Stimulated activated CD8-positive, alpha-beta memory T cell treated with anti-CD3 and anti-CD28 coated beads, Interleukin-4, amount 100 ng/mL, for 1 hour (primary cell): ENCODE results near the gene TNFAIP2.

Experiments
- DNase-seq, 2 donors: peaks; one replicate each; pipeline ENCODE4 v3.0.0-alpha.2; 2020; ENCODE audit warnings: low read depth in 2 of 2, low spot score in 1 of 2

The TNFAIP2 gene

GRCh38 chr14:103093856-103094405 is 29.3 kb upstream of the TNFAIP2 start:
- no peak for DNase-seq

GRCh38 chr14:103094406-103095209 is 28.7 kb upstream of the TNFAIP2 start, which contains the start of gene EXOC3L4:
Gene EXOC3L4, plus strand, starts transcription at chr14:103094725. Its CDS starts 5,495 bp downstream, at chr14:103100220.
- no peak for DNase-seq

DNA sequence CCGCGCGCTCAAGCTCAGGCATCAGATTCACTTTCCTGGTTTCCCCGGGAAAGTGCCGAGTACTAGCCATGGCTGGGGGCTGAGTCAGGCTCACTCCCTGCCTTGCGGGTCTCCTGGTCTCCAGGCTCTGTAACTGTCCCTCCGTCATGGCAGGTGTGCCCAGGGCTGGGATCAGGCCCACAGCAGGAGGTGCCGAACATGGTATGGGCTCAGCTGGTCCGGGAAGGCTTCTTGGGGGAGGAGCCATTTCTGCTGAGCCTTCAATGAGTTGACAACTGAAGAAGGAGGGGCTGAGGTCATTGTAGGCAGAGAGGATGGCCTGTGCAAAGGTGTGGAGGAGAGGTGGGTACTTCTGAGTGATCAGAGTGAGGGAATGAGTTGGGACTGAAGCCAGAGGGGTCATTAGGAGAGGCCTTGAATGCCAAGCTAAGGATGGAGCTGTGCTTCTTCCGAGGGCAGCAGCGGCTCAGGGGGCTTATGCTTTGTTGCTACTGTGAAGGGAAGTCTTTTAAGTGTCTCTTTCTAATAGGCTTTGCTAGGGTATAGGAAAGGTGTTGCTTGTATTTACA is 28.0 kb upstream of the TNFAIP2 start:
- DNase-seq = no peak

DNA sequence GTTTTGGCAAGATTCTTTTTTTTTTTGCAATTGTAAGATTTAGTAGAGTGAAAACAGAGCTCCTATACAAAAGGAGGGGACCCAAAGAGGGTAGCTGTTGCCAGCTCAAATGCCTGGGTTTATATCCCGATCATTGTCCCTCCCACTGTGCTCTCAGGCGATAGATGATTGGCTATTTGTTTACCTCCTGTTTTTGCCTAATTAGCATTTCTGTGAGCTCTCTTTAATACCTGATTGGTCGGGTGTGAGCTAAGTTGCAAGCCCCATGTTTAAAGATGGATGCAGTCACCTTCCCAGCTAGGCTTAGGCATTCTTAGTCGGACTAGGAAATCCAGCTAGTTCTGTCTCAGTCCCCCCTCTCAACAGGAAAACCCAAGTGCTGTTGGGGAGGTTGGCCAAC is 26.9 kb upstream of the TNFAIP2 start:
- DNase-seq = no peak

GRCh38 chr14:103097244-103097993 is 25.8 kb upstream of the TNFAIP2 start:
- no peak for DNase-seq

- no peak for DNase-seq
Measured at GRCh38 chr14:103097994-103098957, 25.0 kb upstream of the TNFAIP2 start.

- no peak for DNase-seq
Measured at GRCh38 chr14:103099081-103099732, 24.1 kb upstream of the TNFAIP2 start.

GRCh38 chr14:103099733-103100280 is 23.5 kb upstream of the TNFAIP2 start:
- no peak for DNase-seq

- no peak for DNase-seq
Measured at GRCh38 chr14:103100281-103101121, 22.8 kb upstream of the TNFAIP2 start.

DNA sequence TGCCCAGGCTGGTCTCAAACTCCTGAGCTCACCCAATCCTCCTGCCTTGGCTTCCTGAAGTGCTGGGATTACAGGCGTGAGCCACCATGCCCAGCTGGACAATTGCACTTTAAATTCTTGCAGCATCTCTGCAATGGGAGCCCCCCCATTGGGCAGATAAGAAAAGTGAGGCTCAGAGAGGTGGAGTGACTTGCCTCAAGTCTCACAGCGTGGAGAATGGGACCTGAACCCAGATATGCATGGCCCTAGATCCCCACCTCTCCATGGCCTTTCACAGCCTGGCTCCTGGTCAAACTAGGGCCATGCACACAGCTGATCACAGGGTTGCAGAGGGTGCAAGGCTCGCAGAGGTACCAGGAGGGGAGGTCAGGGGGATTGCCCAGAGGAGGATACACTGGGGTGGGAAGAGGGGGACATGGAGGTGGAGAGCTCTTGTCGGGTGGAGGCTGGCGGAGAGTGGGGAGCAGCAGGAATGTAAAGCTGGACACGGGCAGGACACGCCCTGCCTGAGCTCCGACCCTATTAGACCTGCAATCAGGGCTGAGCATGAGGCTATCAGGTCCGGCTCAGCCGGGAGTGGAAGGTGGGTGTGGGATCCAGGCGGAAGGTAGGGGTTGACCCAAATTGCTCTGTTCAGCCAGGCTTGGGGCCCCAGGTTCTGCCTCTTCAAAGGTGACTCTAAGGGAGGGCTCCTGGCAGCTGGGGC is 21.9 kb upstream of the TNFAIP2 start:
- DNase-seq = no peak

GRCh38 chr14:103101963-103102688 is 21.1 kb upstream of the TNFAIP2 start:
- DNase-seq = no peak

GRCh38 chr14:103102689-103103260 is 20.5 kb upstream of the TNFAIP2 start:
- DNase-seq = no peak

DNA sequence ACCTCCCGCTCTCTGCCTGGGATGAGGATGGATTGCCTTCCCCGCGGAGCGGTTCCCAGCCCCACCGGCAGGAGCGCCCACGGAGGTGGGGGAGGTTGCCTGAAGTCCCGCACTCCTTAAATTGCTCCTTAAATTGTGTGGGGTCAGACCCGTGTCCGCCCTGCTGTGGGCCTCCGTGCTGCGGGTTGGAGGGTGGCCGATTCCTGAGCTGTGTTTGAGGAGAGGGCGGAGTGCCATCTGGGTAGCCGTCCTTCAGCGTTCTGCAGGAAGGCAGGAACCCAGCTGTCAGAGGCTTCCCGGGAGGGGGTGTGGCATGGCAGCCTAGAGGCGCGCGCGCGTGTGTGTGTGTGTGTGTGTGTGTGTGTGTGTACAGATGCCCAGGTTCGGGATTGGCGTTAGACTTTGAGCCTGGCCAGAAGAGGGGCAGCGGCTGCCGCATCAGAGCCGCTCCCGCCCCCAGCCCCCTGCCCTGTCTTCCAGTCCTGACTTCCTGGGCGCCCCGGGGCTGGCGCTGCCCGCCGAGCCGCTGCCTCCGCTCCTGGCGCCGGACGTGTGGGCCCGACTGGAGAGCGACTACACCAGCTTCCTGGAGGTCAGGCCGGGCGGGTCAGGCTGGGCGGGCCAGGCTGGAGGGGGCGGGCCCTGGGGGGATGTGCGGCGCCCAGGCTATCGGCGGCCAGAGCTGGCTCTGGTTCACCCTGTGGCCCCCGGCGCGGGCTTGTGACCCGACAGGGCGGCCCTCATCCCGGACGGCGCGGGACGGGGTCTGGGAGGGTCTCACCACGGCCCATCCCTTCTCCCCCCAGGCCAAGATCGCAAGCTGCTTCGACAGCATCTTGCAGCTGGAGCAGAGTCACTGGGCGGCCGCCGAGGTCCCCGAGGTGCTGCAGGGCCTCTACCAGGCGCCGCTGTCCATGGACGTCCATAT is 19.5 kb upstream of the TNFAIP2 start:
- DNase-seq = no peak

GRCh38 chr14:103104389-103104653 is 18.9 kb upstream of the TNFAIP2 start:
- DNase-seq = no peak

- peak; percentile 45 to 55 for DNase-seq
Measured at GRCh38 chr14:103104654-103105452, 18.4 kb upstream of the TNFAIP2 start.
